LNCAP (cell line): ENCODE data around the gene ARHGAP22.

Source experiments
- TF ChIP-seq, protein P1 (sequence below): fragments of 450-650 bp; IDR thresholded peaks from 2 replicates; pipeline ENCODE4 v1.5.1; 2017; ENCODE audit warnings: mild to moderate bottlenecking

ARHGAP22 gene

DNA sequence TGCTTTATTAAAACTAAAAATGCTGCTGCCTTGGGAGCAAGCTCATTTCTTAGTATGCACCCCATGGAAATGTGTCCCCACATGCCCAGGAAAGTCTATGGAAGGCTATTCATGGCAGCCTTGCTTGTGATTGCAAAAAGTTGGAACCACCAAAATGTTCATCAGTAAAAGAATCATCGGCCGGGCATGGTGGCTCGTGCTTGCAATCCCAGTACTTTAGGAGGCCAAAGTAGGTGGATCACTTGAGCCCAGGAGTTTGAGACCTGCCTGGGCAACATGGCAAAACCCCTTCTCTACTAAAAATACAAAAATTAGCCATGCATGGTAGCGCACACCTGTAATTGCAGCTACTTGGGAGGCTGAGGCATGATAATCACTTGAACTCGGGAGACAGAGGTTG is 79.8 kb downstream of the ARHGAP22 start:
- TF ChIP-seq, protein P1, sequence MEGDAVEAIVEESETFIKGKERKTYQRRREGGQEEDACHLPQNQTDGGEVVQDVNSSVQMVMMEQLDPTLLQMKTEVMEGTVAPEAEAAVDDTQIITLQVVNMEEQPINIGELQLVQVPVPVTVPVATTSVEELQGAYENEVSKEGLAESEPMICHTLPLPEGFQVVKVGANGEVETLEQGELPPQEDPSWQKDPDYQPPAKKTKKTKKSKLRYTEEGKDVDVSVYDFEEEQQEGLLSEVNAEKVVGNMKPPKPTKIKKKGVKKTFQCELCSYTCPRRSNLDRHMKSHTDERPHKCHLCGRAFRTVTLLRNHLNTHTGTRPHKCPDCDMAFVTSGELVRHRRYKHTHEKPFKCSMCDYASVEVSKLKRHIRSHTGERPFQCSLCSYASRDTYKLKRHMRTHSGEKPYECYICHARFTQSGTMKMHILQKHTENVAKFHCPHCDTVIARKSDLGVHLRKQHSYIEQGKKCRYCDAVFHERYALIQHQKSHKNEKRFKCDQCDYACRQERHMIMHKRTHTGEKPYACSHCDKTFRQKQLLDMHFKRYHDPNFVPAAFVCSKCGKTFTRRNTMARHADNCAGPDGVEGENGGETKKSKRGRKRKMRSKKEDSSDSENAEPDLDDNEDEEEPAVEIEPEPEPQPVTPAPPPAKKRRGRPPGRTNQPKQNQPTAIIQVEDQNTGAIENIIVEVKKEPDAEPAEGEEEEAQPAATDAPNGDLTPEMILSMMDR, result no peak

DNA sequence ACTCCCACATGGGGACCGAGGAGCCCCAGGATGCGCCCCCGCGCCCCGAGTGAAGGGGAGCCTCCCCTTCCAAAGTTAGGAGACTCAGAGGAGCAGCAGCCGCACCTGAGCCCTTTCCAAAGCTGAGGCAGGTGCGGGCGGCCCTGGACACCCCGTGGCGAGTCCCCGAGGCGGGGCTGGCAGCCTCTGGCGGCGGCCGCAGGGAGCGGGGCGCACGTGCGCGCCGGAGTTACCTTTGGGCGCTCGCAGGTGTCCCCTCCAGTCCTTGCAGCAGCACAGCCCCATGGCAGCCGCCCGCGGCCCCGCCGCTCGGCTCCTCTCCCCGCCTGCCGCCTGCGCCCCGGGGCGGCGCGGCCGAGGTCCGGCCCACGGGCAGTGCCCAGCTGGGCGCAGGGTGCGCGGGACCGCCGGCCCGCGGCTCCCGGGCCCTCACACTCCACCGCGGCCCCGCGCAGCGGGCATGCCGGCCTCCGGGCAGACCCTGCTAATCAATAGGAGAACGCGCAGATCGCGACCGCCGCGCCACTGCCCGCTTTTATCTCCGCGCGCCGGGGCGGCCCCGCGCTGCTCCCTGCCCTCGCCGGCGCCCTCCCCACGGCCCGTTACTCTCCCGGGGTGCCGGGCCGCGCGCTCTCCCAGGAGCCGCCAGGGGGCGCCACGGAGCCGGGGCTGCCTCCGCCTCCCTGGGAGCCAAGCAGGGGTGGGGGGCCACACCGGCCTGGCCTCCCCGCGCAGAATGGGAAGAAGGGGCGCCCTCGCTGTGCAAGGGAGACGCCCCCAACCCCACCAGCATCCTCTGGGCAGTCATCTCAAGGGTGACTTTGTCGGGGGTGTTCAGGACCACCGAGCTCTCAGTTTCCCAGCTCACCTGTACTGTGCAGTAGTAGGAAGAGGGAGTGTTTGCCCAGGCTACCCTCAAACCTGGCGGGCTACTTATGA is 80.8 kb downstream of the ARHGAP22 start:
- TF ChIP-seq, protein P1, result peak; percentile 73

DNA sequence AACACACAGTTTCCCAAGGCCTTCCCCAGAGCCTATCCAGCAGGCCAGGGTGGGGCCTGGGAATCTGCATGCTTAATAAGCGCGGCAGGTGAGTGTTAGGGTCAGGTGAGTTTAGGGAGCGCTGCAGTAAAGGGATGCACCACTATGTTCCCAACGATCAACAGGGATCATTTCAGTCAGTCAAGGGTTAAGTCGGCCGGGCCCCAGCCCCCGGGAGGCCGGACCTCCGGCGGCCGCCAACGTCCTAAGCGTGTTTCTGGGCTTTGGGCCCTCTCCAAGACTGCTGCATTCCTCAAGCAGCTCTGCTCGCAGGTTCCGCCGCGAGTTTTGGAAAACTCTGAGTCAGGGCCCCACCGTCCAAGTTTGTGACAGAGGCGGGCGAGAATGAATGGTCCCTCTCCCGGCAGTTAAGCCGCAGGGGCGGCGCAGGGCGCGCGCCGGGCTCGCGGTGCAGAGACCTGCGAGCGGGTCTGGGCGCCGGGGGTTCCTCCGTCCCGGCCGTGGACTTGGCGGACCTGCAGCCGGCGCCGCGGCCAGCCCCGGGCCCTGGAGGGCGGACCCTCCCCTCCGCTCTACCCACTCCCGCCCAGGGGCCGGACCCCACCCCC is 81.6 kb downstream of the ARHGAP22 start:
- TF ChIP-seq, protein P1, result no peak

DNA sequence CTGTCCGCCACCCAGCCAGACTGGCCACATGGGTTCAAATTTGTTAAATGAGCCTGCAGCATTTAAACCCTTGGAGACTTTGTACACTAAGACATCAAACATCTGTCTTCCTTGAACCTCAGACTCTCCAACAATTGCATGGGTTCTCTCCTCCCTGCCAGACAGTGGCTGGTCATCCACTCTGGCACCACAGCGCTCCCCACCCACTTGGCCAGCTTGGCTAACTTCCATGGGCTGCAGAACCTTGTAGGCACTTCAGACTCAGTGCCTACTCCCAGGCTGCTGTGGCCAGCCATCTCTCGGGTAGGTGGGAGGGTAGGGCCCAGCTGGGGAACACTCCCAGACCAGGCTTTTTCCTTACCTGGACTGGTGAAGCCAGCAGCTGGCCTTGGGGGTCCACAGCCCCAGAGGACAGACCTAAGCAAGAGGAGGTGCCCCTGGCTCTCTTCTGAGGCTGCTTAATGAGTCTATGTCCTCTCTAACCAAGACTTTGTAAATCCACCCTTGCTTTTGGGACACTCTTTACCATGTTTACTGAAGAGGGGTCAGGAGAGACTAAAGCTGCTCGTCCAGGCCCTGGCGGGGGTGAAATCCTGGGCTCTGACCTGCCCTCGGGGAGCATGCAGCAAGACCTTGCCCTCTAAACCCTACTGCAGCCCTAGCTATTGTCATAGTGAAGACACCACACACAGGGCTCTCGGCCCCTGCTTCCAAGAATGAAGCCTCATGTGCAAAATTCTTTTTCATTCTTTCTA is 82.7 kb downstream of the ARHGAP22 start:
- TF ChIP-seq, protein P1, result no peak

DNA sequence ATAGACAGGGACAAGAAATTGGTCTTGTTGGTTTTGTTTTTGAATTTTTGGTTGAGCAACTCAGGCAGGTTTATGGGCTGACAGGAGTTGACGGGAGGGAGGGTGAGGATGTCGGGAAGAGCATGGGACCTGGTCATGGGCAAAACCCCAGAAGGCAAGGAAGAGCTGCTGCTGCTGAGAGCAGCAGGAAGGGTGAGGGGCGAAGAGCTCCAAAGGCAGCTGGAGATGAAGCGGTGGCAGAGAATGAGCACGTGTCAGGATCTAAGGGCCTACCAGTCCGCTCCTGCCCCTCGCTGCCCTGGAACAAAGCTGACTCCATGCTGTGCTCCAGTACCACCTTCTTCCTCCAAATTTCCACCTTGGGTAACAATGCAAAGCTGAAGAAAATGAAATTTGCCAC is 84.3 kb downstream of the ARHGAP22 start:
- TF ChIP-seq, protein P1, result no peak

DNA sequence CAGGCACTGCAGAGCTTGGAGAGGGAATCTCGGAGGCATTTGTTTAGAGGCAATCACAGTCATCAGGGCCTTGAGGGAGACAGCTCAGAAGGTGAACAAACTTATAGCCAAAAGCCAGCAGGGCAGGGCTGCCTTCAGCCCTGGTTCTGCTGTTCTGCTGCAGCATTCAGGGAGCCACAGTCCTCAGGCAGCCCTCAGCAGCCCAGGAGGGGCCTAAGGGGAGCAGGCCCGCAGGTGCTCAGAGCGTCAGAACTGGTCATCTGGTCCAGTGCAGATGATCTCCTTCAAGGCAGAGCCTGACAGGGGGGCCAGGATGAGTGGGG is 84.7 kb downstream of the ARHGAP22 start:
- TF ChIP-seq, protein P1, result no peak

DNA sequence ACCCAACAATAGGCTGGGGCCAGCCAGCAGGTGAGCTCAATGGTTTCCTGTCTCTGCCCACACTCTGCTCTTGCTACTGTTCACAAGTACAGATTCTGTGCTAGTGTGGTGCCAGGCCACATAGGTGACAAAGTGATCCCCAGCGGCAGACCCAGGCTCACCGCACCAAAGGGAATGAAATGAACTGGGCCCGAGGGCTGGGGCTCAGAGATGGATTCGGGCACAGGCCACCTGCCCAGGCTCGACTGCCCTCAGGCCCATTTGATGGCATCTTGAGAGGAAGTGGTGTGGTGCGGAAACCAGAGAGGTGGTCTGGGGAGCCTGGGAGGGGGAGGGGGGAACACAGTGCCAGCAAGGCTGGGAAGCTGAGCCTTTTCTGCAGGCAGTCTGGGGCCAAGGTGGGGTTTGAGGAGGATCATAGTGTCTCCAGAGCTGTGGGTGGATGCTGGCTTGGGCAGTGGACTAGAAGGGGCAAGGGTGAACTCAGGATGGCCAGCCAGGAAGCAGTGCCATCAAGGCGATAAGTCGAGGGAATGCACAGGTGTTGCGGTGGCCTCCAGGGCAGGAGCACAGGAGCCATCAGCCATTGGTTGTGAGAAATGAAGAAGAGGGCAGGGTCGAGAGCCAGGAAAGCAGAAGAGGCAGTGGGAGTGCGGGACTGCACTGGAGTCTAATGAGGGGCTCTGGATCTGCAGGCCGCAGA is 85.2 kb downstream of the ARHGAP22 start:
- TF ChIP-seq, protein P1, result no peak
